Neural crest cell (in vitro differentiated cells): ENCODE data around the gene SLC1A2. TPM values are rescaled to one million over a fixed set of nuclear protein-coding genes. Genes with fewer than 3 reads are reported as not detected.

Experiments
- DNase-seq: peaks from one replicate; pipeline ENCODE4 v3.0.0; 2021; ENCODE audit warnings: low read depth, mixed read lengths, low spot score
- H3K27ac Mint-ChIP-seq: one replicate; pipeline ENCODE4 v1.8.0; 2021; ENCODE audit warnings: mild to moderate bottlenecking, mixed read lengths; ENCODE audit not compliant: unreplicated experiment
- H3K27me3 Mint-ChIP-seq: 2 replicates; pipeline ENCODE4 v1.8.0; 2021; ENCODE audit warnings: low read depth, mild to moderate bottlenecking, mixed read lengths
- H3K36me3 Mint-ChIP-seq: 2 replicates; pipeline ENCODE4 v1.8.0; 2021; ENCODE audit warnings: low read depth, mild to moderate bottlenecking, mixed read lengths
- H3K4me1 Mint-ChIP-seq: 2 replicates; pipeline ENCODE4 v1.8.0; 2021; ENCODE audit warnings: mixed read lengths
- H3K4me3 Mint-ChIP-seq: one replicate; pipeline ENCODE4 v1.8.0; 2021; ENCODE audit warnings: mild to moderate bottlenecking, mixed read lengths
- H3K9me3 Mint-ChIP-seq: 2 replicates; pipeline ENCODE4 v1.8.0; 2021; ENCODE audit warnings: mixed read lengths
- total RNA-seq: library from RNA; stranded (reverse); gene quantifications from 2 replicates; pipeline ENCODE4 v1.2.1, GENCODE V29; 2021
- TF ChIP-seq, protein P1 (sequence below): fragments of 200-600 bp; sonication (generic); conservative IDR thresholded peaks from 2 replicates; pipeline ENCODE4 v1.5.0; 2021; ENCODE audit warnings: antibody characterized with exemption, mild to moderate bottlenecking

The SLC1A2 gene
- total RNA-seq, 1 donor from 2014 or later = 2.7 TPM

- H3K27me3 Mint-ChIP-seq = peaks cover 12% of the 10 kb centered on the region
- H3K36me3 Mint-ChIP-seq = no peaks in the 10 kb centered on the region
- TF ChIP-seq, protein P1, sequence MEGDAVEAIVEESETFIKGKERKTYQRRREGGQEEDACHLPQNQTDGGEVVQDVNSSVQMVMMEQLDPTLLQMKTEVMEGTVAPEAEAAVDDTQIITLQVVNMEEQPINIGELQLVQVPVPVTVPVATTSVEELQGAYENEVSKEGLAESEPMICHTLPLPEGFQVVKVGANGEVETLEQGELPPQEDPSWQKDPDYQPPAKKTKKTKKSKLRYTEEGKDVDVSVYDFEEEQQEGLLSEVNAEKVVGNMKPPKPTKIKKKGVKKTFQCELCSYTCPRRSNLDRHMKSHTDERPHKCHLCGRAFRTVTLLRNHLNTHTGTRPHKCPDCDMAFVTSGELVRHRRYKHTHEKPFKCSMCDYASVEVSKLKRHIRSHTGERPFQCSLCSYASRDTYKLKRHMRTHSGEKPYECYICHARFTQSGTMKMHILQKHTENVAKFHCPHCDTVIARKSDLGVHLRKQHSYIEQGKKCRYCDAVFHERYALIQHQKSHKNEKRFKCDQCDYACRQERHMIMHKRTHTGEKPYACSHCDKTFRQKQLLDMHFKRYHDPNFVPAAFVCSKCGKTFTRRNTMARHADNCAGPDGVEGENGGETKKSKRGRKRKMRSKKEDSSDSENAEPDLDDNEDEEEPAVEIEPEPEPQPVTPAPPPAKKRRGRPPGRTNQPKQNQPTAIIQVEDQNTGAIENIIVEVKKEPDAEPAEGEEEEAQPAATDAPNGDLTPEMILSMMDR = no peak
- no peaks in the 10 kb centered on the region for H3K9me3 Mint-ChIP-seq
- no peaks in the 10 kb centered on the region for H3K4me1 Mint-ChIP-seq
- DNase-seq = no peak
- no peak overlapping the region for H3K27ac Mint-ChIP-seq
- H3K4me3 Mint-ChIP-seq = no peak overlapping the region
These were observed 157.3 kb downstream of the SLC1A2 start for GRCh38 chr11:35262056-35262455.

GRCh38 chr11:35261197-35261596, 158.2 kb downstream of the SLC1A2 start:
- Mint-ChIP-seq H3K27ac (no peak overlapping the region), H3K36me3 (no peaks in the 10 kb centered on the region), H3K27me3 (peaks cover 12% of the 10 kb centered on the region), H3K4me1 (no peaks in the 10 kb centered on the region), H3K9me3 (no peaks in the 10 kb centered on the region), H3K4me3 (no peak overlapping the region)
- DNase-seq = no peak
- TF ChIP-seq, protein P1 = no peak

DNA sequence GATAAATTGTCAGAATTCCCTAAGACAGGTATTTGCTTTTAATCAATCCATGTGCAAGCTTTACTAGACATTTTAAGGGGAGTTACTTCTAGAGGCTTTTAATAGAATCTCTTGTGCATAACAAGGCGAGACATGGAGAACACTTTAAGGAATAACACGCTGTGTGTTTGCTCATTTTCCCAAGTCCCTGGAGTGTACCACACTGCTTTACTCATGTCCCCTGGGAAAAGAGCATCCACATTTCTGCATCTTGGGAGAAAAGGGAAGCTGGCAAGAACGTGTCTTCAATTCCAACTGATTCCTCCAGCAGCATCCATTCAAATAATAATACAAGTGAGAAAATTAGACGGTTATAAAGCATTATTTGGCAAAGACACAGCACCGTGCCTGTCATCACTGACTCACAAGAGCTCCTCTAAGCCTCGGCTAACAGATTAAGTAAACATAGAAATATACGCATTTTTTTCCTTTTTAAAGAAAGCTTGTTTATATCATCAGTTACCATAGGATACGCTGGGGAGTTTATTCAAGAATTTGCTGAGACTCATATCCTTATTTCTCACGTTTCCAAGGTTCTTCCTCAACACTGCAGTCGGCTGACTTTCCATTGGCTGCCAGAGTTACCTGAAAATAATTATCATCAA, 158.9 kb downstream of the SLC1A2 start:
- TF ChIP-seq, protein P1 = no peak
- peaks cover 12% of the 10 kb centered on the region for H3K27me3 Mint-ChIP-seq
- no peaks in the 10 kb centered on the region for H3K4me1 Mint-ChIP-seq
- H3K9me3 Mint-ChIP-seq = no peaks in the 10 kb centered on the region
- no peak overlapping the region for H3K27ac Mint-ChIP-seq
- no peak overlapping the region for H3K4me3 Mint-ChIP-seq
- H3K36me3 Mint-ChIP-seq = no peaks in the 10 kb centered on the region
- DNase-seq = no peak

DNA sequence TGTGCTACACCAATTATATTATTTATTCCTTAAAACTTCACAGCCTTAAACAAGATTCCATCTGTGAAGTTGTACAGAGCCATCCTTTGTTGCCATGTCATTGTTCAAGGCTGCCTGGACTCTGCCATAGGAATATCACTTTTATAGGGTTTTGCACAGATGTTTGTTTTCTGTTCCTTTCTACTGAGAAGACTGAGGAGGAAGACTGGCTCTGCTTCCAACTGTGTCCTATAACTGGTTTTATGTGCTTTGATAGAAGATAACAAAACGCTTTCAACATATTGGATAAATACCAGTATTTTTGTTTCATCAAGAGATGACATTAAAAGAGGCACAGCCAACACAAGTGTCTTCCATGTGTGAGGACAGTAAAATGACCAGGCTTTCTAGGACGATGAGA, 159.8 kb downstream of the SLC1A2 start:
- no peaks in the 10 kb centered on the region for H3K9me3 Mint-ChIP-seq
- peaks cover 12% of the 10 kb centered on the region for H3K27me3 Mint-ChIP-seq
- H3K36me3 Mint-ChIP-seq = no peaks in the 10 kb centered on the region
- H3K4me3 Mint-ChIP-seq = no peak overlapping the region
- DNase-seq = no peak
- TF ChIP-seq, protein P1 = no peak
- H3K27ac Mint-ChIP-seq = no peak overlapping the region
- H3K4me1 Mint-ChIP-seq = no peaks in the 10 kb centered on the region

GRCh38 chr11:35257281-35257680, 162.1 kb downstream of the SLC1A2 start:
- H3K4me1 Mint-ChIP-seq = no peaks in the 10 kb centered on the region
- H3K27me3 Mint-ChIP-seq = peaks cover 15% of the 10 kb centered on the region
- DNase-seq = no peak
- no peak overlapping the region for H3K27ac Mint-ChIP-seq
- H3K4me3 Mint-ChIP-seq = no peak overlapping the region
- TF ChIP-seq, protein P1 = no peak
- no peaks in the 10 kb centered on the region for H3K36me3 Mint-ChIP-seq
- H3K9me3 Mint-ChIP-seq = no peaks in the 10 kb centered on the region
